ENCODE results near the gene NALF2. TPM values are rescaled to one million over a fixed set of nuclear protein-coding genes. Genes with fewer than 3 reads are reported as not detected.

NALF2 gene
- polyA plus RNA-seq, 3 donors, result not detected

GRCh38 chrX:69504626-69505612, 793 bp downstream of the NALF2 start:
- intact Hi-C loops (cut with micrococcal nuclease), result no loop called here
- H3K9me3 ChIP-seq (replicated peaks in 1 of 2; ENCODE audit: control insufficient read depth in 1 of 2, insufficient read depth in 1 of 2, low read length in 2 of 2), result no peaks in the 10 kb centered on the region
- no peak for TF ChIP-seq CTCF (IDR thresholded peaks at IDR 0.05)
- no peaks in the 10 kb centered on the region for H3K4me1 ChIP-seq (ENCODE audit: control insufficient read depth in 1 of 2, insufficient read depth in 2 of 2, low read length in 2 of 2)
- no peak for DNase-seq
- H3K27me3 ChIP-seq (ENCODE audit: control insufficient read depth in 2 of 2, insufficient read depth in 2 of 2, low read length in 2 of 2), result peaks cover 12 to 42% of the 10 kb centered on the region in 2 donors
- Mint-ChIP-seq H3K9me3 (peaks cover 0 to 9% (median 3%) of the 10 kb centered on the region in 7 donors), H3K4me1 (no peaks in the 10 kb centered on the region), H3K4me3 (peak overlapping the region in 1 of 2 donors; percentile 53), H3K27ac (no peak overlapping the region), H3K27me3 (ENCODE audit: low read depth in 3 of 3) (peaks cover 17 to 37% (median 28%) of the 10 kb centered on the region in 3 donors), H3K36me3 (no peaks in the 10 kb centered on the region)
- H4K20me1 ChIP-seq (ENCODE audit: insufficient read depth, low read length), result no peaks in the 10 kb centered on the region
- no peak overlapping the region for H3K4me2 ChIP-seq (replicated peaks; ENCODE audit: extremely low read depth, low read length, poor library complexity, severe bottlenecking)
- H3K79me2 ChIP-seq (ENCODE audit: insufficient read depth, low read length), result no peaks in the 10 kb centered on the region
- H3K4me3 ChIP-seq (replicated peaks in 1 of 3; ENCODE audit: low read depth in 2 of 3, low read length in 3 of 3), result no peak overlapping the region
- under 1% methylated on average over 122 of the region's 146 CpGs for WGBS (ENCODE audit: insufficient coverage)
- H2AFZ ChIP-seq (ENCODE audit: insufficient read depth, low read depth, low read length, poor library complexity, severe bottlenecking), result no peak overlapping the region
- no peak overlapping the region for H3K9ac ChIP-seq (ENCODE audit: insufficient read depth, low read length, poor library complexity, severe bottlenecking)
- H3K36me3 ChIP-seq (replicated peaks in 1 of 2; ENCODE audit: control insufficient read depth in 1 of 2, insufficient read depth in 2 of 2, low read length in 2 of 2), result no peaks in the 10 kb centered on the region
- no peak overlapping the region for H3K27ac ChIP-seq (ENCODE audit: low read depth in 1 of 2, low read length in 2 of 2)

GRCh38 chrX:69505772-69506616, 1.9 kb downstream of the NALF2 start:
- Histone ChIP-seq H4K20me1 (ENCODE audit: insufficient read depth, low read length) (no peaks in the 10 kb centered on the region), H3K4me3 (replicated peaks in 1 of 3; ENCODE audit: low read depth in 2 of 3, low read length in 3 of 3) (no peak overlapping the region), H3K27me3 (ENCODE audit: control insufficient read depth in 2 of 2, insufficient read depth in 2 of 2, low read length in 2 of 2) (peaks cover 11 to 42% of the 10 kb centered on the region in 2 donors), H3K4me2 (replicated peaks; ENCODE audit: extremely low read depth, low read length, poor library complexity, severe bottlenecking) (no peak overlapping the region), H3K36me3 (replicated peaks in 1 of 2; ENCODE audit: control insufficient read depth in 1 of 2, insufficient read depth in 2 of 2, low read length in 2 of 2) (no peaks in the 10 kb centered on the region), H3K9me3 (replicated peaks in 1 of 2; ENCODE audit: control insufficient read depth in 1 of 2, insufficient read depth in 1 of 2, low read length in 2 of 2) (no peaks in the 10 kb centered on the region), H2AFZ (ENCODE audit: insufficient read depth, low read depth, low read length, poor library complexity, severe bottlenecking) (no peak overlapping the region), H3K4me1 (ENCODE audit: control insufficient read depth in 1 of 2, insufficient read depth in 2 of 2, low read length in 2 of 2) (no peaks in the 10 kb centered on the region), H3K79me2 (ENCODE audit: insufficient read depth, low read length) (no peaks in the 10 kb centered on the region), H3K9ac (ENCODE audit: insufficient read depth, low read length, poor library complexity, severe bottlenecking) (no peak overlapping the region), H3K27ac (ENCODE audit: low read depth in 1 of 2, low read length in 2 of 2) (no peak overlapping the region)
- Mint-ChIP-seq H3K9me3 (peaks cover 0 to 9% (median 3%) of the 10 kb centered on the region in 7 donors), H3K4me1 (no peaks in the 10 kb centered on the region), H3K36me3 (no peaks in the 10 kb centered on the region), H3K27me3 (ENCODE audit: low read depth in 3 of 3) (peaks cover 17 to 37% (median 28%) of the 10 kb centered on the region in 3 donors), H3K4me3 (peak overlapping the region in 1 of 2 donors; percentile 67), H3K27ac (no peak overlapping the region)
- no peak for DNase-seq
- intact Hi-C loops (cut with micrococcal nuclease), result no loop called here
- TF ChIP-seq CTCF (IDR thresholded peaks at IDR 0.05), result no peak
- WGBS (ENCODE audit: insufficient coverage), result 4% methylated on average over 15 of the region's 36 CpGs
